LNCAP (cell line): ENCODE measurements around the gene PHF19.

Experiments
- TF ChIP-seq, protein P1 (sequence below): fragments of 450-650 bp; IDR thresholded peaks from 2 replicates; pipeline ENCODE4 v1.5.1; 2017; ENCODE audit warnings: mild to moderate bottlenecking

PHF19 gene

DNA sequence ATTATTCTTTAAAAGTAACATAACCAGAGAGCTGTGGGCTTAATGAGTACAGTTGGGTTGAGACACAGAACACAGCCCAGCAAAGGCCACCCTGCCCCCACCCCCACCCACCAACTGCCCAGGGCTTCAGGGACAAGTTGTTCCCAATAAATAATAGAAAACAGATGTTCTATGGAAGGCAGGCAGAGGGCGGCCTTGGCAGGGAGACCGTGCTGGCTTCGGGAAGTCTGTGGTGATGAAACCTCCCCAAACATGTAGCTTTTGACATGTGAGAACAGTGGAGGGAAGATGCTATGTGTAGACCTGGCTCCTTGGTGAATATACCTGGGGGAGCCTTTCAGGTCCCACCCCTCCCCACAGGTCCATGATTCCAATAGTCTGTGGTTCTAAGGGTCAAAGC is 39.6 kb upstream of the PHF19 start:
- TF ChIP-seq, protein P1, sequence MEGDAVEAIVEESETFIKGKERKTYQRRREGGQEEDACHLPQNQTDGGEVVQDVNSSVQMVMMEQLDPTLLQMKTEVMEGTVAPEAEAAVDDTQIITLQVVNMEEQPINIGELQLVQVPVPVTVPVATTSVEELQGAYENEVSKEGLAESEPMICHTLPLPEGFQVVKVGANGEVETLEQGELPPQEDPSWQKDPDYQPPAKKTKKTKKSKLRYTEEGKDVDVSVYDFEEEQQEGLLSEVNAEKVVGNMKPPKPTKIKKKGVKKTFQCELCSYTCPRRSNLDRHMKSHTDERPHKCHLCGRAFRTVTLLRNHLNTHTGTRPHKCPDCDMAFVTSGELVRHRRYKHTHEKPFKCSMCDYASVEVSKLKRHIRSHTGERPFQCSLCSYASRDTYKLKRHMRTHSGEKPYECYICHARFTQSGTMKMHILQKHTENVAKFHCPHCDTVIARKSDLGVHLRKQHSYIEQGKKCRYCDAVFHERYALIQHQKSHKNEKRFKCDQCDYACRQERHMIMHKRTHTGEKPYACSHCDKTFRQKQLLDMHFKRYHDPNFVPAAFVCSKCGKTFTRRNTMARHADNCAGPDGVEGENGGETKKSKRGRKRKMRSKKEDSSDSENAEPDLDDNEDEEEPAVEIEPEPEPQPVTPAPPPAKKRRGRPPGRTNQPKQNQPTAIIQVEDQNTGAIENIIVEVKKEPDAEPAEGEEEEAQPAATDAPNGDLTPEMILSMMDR = no peak

- TF ChIP-seq, protein P1 = no peak
Measured at GRCh38 chr9:120915854-120916470, 39.0 kb upstream of the PHF19 start.

GRCh38 chr9:120914953-120915352 is 38.0 kb upstream of the PHF19 start:
- TF ChIP-seq, protein P1 = no peak

GRCh38 chr9:120914396-120914795 is 37.4 kb upstream of the PHF19 start:
- TF ChIP-seq, protein P1 = no peak

- TF ChIP-seq, protein P1 = no peak
Measured at GRCh38 chr9:120913647-120914264, 36.8 kb upstream of the PHF19 start.

GRCh38 chr9:120912958-120913646 is 36.1 kb upstream of the PHF19 start:
- TF ChIP-seq, protein P1 = no peak

DNA sequence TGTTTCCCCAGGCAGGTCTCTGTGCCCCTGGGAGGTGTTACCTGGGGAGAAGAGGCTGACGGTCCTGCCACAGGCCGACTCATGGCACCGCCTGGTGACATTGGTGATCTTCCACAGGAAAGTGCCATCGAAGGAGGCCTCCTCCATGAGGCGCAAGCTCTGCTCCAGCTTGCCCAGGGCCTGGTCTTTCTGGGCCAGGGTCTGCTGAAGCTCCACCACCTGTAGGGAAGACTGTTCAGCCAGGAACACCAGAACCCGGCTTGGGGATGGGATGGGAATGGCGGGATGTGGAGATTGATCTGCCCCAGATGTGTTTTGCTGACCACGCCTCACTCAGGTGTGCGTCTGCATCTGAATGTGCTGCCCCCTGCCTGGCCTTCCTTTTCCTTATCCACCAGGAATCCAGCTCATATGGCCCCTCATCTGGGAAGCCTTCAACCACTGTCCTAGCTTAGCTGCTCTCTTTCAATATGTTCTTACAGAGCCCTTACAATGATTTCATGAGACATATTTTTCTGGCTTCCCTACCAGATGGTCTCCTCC is 34.4 kb upstream of the PHF19 start:
- TF ChIP-seq, protein P1 = no peak
